Activated CD4-positive, alpha-beta T cell treated with anti-CD3 and anti-CD28 coated beads for 24 hours (primary cell): ENCODE measurements around the gene DIP2B.
"Not testable (repeated sequence)": the region's sequence is repeated elsewhere in the genome, so short reads cannot be mapped to it uniquely, and the experiment has no call there.

Source experiments
- DNase-seq, 2 donors: peaks; one replicate each; pipeline ENCODE4 v3.0.0-alpha.2; 2020; ENCODE audit warnings: low read depth in 2 of 2

Gene DIP2B

GRCh38 chr12:50550530-50551223 is 45.9 kb downstream of the DIP2B start:
- DNase-seq, result no peak

- DNase-seq, result no peak
Measured at GRCh38 chr12:50551866-50552265, 47.1 kb downstream of the DIP2B start.

GRCh38 chr12:50554651-50555050 is 49.9 kb downstream of the DIP2B start:
- DNase-seq, result no peak

GRCh38 chr12:50555471-50555885 is 50.7 kb downstream of the DIP2B start:
- peak in 1 of 2 donors; percentile 18 for DNase-seq

GRCh38 chr12:50556273-50556672 is 51.5 kb downstream of the DIP2B start:
- no peak for DNase-seq

- DNase-seq, result not testable (repeated sequence)
Measured at GRCh38 chr12:50556796-50557195, 52.0 kb downstream of the DIP2B start.

GRCh38 chr12:50557421-50557820 is 52.6 kb downstream of the DIP2B start:
- DNase-seq, result no peak

GRCh38 chr12:50558970-50559369 is 54.2 kb downstream of the DIP2B start:
- no peak for DNase-seq

- DNase-seq, result no peak
Measured at GRCh38 chr12:50562520-50563433, 58.0 kb downstream of the DIP2B start.

GRCh38 chr12:50563434-50563787 is 58.6 kb downstream of the DIP2B start:
- no peak for DNase-seq

GRCh38 chr12:50564237-50564947 is 59.6 kb downstream of the DIP2B start:
- DNase-seq, result no peak

- no peak for DNase-seq
Measured at GRCh38 chr12:50564948-50565297, 60.1 kb downstream of the DIP2B start.

- no peak for DNase-seq
Measured at GRCh38 chr12:50566066-50566465, 61.3 kb downstream of the DIP2B start.

GRCh38 chr12:50567926-50568325 is 63.1 kb downstream of the DIP2B start:
- no peak for DNase-seq

- no peak for DNase-seq
Measured at GRCh38 chr12:50568338-50569091, 63.7 kb downstream of the DIP2B start.

- DNase-seq, result no peak
Measured at GRCh38 chr12:50569321-50569720, 64.5 kb downstream of the DIP2B start.

GRCh38 chr12:50569876-50570275 is 65.1 kb downstream of the DIP2B start:
- no peak for DNase-seq

GRCh38 chr12:50571786-50572185 is 67.0 kb downstream of the DIP2B start:
- DNase-seq, result no peak

GRCh38 chr12:50572287-50572686 is 67.5 kb downstream of the DIP2B start:
- no peak for DNase-seq

GRCh38 chr12:50572760-50573159 is 68.0 kb downstream of the DIP2B start:
- no peak for DNase-seq

GRCh38 chr12:50573271-50573670 is 68.5 kb downstream of the DIP2B start:
- no peak for DNase-seq
